HG02763 (cell line): ENCODE data around the gene INPP5D.
"Not testable (repeated sequence)": the region's sequence is repeated elsewhere in the genome, so short reads cannot be mapped to it uniquely, and the experiment has no call there.

Experiments
- ATAC-seq: cut with Tn5 transposase; IDR thresholded peaks from one replicate; pipeline ENCODE4 v1.9.1; 2021; ENCODE audit warnings: mild to moderate bottlenecking, moderate library complexity; ENCODE audit not compliant: unreplicated experiment

The INPP5D gene

DNA sequence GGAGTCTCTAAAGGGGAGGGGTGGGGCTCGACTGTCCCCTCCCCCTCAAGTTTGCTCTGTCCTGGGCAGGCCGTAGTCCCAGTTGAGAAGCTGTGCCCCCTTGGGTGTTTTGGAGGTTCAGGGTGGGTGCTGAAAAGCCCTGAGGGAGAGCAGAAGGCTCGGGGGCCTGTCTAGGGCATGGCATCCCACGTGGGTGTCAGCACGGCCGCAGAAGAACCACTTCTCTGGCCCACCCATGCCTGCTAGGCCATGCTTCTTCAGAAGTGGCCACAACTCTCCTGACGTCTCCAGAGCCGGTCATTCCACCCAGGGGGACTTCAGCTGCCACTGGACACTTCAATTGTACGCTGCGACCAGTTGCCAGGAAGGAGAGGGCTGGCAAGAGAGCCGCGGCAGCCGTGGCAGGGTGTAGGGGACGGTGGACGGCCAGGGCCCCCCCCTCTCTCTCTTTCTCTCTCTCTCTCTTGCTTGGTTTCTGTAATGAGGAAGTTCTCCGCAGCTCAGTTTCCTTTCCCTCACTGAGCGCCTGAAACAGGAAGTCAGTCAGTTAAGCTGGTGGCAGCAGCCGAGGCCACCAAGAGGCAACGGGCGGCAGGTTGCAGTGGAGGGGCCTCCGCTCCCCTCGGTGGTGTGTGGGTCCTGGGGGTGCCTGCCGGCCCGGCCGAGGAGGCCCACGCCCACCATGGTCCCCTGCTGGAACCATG, at the start of gene INPP5D:
Gene INPP5D, plus strand, starts transcription at position 546 of the 704 bp plus-strand sequence. Its CDS starts 137 bp downstream, at position 683.
- ATAC-seq, result peak; percentile 41

DNA sequence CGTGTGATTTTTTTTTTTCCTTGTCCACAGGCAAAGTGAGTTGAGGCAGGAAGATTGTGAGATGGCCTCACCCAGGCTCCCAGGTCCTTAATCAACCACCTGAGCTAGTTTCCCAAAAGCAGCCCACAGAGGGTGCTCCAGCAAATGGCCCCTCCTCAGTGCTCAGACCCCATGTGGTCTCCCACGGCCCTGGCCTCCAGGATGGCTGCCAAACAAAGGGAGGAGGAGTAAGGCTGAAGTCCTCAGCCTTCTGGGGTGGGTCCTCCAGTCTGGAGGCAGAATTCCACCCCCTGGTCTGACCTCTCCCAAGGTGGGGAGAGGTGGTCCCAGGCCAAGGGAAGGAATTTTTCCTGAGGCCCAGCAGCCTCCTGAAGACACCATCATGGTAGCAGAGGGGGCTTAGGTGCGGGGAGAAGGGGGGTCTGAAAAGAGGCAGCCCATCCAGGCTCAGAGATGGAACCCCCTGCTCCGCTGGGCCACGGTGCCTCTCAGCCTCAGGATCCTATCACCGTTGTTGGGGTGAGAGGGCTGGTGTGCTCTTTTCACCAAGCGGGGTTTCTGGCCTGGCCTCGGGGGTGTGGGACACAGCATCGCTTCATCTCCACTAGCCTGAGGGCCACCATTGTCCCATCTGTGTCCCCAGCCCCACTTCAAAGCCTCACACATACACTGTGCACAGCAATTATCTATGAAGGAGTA, 49.4 kb upstream of the INPP5D start:
- no peak for ATAC-seq

DNA sequence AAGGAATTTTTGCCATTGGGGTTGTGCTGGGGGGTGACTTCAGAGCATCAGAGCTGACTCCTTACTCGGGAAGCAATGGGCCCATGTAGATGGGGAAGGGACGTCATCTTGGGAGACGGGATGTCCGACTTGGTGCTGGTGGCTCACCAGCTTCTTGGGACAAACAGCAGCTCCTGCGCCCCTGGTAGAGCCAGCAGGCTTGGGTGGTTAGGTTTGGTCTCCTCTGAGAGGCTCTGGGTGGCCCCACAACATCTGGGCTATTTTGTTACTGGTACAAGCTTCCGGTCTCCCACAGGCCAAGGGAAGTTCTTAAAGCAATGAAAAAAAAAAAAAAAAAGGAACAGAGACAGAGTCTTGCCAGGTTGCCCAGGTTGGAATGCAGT, 48.9 kb upstream of the INPP5D start:
- no peak for ATAC-seq

DNA sequence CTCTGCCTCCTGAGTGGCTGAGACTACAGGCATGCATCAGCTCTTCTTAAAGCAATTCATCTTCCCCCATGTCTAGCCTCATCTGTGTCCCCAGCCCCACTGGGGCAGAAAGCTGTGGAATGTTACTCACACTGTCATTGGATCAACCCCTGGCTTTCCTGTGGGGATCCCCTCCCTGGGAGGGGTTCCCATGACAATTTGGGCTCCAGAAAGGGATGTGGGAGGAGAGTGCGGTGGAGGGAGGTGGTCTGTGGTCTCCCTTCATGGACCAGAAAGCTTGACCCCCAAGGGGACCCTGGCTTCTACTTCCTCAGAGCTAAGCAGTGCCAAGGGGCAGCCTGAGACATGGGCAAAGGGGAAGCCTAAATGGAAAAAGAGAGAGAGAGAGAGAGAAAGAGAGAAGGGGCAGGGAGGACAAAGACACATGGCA, 48.4 kb upstream of the INPP5D start:
- no peak for ATAC-seq

DNA sequence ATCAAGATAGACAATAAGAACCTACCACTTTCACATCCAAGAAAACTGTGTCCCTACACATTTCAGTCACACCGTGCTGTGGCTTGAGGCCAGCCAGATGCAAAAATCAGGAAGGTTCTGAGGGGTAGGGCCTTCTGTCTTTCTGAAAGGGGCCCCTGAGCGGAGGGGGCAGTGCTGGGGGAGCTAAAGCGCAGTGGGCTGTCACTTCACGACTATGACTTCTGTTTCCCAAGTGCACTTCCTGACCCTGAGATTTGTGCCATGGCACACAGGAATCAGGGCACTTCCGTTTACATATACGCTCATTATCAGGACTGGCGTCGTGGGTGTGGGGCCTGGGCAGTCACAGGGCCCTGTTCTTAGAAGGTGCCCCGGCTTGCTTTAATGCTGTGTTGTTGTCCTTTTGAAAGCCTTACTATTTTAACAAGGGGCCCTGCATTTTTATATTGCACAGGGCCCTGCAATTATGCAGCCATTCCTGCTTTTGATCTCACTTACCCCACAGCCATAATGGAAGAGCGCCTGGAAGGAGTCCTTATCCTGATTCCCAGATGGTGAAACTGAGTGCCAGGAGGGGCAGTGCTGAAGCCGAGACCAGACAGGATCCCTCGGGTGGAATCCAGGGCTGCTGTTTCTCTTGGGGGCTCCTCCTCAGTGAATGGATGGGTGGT, 47.7 kb upstream of the INPP5D start:
- ATAC-seq, result no peak

DNA sequence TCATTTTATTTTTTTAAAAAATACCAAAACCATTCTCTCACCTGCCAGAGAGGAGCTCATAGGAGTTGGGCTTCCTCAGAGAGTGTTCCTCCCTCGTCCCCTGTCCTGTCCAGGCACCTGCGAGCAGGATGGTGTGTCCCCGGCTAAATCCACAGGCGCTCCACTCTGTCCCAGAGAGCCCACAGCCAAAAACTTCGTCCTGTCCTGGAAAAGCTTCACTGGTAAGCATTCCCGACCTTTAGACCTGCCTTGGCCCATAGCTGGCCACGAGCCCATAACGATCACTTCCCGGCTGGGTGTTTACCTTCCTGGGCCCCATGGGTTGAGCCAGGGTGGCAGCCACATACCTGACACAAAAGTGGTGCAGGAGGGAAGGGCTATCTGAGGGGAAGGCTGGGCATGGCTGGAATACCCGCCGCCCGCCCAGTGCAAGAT, 47.1 kb upstream of the INPP5D start, which contains the start of gene NGEF:
Gene NGEF, minus strand, starts transcription at position 230 of the 435 bp plus-strand sequence. CDS start 38,366 bp downstream, outside the sequence.
- no peak for ATAC-seq

DNA sequence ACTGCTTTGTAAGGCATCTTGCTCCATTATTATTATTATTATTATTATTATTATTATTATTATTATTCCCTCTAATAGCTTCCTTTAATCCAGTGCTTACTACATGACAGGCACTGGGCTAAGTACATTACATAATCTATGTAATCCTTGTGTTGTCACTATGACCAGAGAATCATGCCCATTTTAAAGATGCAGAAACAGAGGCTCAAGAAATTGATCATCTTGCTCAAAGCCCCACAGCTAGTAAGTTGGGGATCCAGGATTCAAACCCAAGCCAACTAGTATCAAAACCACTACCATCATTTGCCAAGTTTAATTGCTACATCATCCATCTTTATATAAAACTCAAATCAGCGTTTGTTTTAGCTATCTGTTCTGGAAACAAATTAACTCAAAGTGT, 46.5 kb upstream of the INPP5D start:
- ATAC-seq, result no peak

DNA sequence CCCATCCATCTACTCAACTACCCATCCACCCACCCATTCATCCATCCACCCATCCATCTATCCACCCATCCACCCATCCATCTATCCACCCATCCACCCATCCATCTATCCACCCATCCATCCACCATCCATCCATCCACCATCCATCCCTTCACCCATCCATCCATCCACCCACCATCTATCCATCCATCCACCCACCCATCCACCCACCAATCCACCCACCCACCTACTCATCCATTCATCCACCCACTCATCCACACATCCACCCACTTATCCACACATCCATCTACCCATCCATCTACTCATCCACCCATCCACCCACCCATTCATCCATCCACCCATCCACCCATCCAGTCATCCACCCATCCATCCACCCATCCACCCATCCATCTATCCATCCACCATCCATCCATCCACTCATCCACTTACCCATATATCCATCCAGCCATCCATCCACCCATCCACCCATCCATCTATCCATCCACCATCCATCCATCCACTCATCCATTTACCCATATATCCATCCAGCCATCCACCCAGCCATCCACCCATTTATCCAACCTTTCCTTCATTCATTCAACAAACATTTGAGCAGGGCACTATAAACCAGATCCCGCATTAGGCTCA, 45.0 kb upstream of the INPP5D start:
- ATAC-seq, result no peak

DNA sequence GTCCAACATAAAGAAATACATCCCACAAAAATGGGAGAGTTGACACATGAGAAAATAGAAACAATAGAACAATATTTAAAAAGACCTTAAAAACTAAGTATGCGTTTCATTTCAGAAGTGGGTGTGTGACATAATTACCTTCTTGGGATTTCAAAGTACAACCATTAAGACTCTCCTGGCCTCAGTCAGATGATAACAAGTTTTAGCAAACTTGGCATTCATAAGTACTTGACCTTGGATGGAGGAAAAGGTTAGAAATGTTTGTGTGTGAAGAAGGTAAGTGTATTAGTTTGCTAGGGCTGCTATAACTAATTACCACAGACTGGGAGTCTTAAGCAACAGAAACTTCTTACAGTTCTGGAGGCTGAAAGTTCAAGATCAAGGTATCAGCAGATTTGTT, 42.2 kb upstream of the INPP5D start:
- ATAC-seq, result no peak

DNA sequence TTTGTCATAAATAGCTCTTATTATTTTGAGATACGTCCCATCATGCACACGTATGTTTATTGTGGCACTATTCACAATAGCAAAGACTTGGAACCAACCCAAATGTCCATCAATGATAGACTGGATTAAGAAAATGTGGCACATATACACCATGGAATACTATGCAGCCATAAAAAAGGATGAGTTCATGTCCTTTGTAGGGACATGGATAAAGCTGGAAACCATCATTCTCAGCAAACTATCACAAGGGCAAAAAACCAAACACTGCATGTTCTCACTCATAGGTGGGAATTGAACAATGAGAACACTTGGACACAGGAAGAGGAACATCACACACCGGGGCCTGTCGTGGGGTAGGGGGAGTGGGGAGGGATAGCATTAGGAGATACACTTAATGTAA, 40.5 kb upstream of the INPP5D start:
- not testable (repeated sequence) for ATAC-seq

DNA sequence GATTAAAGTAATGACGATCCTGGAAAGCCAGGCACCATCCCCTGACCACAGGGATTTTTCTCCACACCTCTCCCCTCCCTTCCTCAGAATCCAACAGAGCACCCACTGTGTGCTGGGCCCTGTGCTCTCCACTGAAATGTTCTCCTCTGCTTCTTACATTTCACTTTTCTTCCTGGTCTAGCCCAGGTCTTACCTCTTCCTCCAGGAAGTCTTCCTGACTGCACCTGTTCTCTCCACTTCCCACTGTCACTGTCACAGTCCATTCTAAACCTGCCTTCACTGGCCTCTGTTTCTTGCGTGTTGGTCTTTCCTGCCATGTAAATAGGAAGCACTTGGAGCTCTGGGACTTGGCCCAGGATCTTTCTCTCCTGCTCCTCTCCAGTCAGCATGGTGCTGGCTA, 39.7 kb upstream of the INPP5D start:
- no peak for ATAC-seq

DNA sequence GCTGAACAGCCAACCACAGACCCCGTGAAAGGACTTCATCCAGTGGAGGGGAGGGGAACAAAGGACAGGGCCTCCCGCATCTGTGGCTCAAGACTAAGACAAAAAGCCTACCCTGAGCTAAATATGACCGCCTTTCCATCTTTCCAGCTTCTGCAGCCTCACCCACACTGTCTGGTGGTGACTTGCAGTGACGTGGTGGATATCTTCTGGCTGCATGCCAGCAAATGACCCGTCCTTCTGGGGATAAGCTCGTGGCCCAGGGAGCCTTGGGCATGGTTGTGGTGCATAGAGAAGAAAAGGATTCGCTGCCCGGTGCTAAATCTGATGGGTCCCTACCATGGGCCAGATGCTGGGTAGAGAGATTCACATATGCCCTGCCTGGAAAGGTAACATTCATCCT, 38.4 kb upstream of the INPP5D start:
- ATAC-seq, result no peak

DNA sequence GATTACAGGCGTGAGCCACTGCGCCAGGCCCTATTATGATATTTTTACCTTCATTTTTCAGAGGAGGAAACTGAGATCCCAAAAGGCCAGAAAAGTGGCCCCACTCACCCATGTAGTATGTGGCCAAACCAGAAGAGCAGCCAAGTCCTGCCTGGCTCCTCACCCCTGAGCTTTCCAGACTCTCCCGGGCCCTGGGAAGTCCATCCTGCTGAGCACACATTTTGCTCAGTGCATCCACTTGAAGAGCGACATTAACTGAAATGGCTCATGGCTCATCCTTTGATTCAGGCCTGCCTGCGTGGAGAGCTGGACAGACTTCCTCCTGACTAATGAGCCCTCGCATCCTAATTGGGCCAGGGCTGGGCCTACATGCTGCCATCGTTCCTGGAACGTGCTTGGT, 37.6 kb upstream of the INPP5D start:
- no peak for ATAC-seq

DNA sequence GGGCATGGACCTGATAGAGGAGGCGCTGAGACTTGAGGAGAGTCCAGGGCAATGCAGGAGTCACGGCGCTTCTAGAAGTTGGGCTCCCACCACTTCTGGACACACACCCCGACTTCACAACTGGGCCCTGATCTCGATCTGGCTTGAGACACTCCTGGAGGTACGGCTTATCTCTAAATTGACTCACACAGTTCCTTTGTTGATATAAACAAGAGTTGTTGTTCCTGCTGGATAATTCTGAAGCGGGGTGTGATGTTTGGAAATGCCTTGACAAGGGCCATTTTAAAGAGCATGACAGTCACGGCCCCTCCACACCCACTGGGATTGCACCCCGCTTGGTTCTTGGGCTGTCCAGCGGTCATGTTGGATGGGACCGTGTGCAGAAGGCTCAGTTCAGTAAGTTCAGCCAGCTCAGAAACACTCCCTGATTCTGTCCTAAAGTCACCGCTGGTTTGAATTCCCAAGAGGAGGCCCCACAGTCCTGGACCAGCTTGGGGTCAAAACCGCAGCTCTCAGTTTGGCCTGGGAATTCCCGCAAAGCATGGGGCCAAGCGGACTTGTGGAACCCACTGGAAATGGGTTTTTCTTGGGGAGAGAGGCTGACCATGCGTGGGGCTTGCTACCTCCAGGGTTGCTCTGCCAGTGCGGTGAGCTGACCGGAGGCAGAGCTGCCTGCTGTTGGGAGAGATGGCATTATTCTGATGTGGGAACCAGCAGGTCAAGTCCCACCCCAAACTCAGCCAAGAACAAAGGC, 37.0 kb upstream of the INPP5D start:
- no peak for ATAC-seq

DNA sequence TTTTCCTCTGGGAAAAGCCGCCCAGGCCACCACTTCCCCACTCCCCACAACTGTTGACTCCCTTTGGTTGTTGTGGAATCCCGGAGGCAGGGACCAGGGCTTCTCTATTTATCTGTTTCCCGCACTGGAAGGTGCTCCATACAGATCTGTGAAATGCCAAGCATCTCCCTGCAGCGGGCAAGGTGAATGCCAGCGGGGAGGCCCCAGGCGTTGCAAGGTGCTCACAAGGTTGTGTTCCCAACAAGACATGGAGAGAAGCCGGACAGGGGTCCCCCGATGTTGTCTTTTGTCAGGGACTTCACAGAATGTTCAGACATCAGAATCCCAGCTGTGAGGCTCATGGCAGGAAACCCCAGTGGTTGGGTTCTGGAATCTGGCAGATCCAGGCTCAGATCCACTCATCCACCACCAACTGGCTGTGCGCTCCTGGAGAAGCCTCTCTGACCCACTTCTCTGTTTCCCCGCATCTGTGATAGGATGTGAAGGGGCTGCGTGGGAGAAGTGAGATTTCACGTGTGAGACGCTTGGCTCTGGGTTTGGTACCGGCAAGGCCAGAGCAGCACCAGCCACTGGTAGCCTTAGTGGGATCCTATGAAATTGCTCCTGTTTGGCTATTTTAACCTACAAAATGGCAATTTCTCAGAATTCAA, 36.3 kb upstream of the INPP5D start:
- ATAC-seq, result no peak

DNA sequence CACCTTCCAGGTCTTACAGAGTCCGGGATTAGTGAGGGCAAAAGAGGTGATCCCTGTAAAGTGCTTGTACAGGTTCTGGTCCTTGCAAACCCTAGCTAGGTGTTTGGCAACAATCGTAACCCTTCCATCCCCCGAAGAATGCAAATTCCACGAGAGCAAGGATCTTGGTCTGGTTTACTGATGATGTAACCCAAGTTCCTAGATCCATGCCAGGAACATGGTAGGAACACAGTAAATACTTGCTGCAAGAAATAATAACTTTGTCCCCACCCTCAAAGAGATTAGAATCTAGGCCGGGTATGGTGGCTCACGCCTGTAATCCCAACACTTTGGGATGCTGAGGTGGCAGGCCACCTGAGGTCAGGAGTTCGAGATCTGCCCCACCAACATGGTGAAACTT, 34.4 kb upstream of the INPP5D start:
- no peak for ATAC-seq

DNA sequence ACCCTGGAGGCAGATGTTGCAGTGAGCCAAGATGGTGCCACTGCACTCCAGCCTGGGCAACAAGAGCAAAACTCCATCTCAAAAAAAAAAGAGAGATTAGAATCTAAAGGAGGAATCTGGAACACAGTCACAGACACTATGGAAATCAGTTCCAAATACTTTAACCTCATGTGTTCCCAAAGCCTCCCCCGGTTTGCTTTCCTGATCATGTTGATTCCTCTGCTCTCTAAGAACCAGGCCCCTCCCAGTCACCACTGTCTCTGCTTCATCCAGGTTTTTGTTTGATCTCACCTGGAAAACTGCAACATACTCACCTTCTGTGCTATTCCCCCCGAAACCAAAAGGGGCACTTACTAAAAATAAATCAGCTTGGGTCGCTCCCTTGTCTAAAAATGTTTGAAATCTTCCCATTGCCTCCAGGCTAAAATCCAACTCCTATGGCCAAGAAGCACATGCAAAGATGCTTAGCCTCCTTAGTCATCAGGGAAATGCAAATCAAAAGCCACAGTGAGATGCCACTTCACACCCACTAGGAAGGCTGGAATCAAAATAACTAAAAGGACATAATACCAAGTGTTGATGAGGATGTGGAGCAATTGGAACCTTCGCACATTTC, 33.8 kb upstream of the INPP5D start:
- ATAC-seq, result no peak

DNA sequence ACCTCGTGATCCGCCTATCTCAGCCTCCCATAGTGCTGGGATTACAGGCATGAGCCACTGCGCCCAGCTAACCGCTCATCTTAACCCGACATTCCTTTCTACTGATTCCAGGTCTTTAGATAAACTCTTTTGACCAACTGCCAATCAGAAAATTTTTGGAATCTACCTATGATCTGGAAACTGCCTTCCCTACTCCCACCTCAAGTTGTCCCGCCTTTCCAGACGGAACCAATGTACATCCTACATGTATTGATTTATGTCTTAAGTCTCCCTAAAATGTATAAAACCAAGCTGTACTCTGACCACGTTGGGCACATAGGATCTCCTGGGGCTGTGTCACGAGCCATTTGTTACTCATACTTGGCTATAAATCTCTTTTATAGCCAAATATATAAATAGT, 30.8 kb upstream of the INPP5D start:
- no peak for ATAC-seq

DNA sequence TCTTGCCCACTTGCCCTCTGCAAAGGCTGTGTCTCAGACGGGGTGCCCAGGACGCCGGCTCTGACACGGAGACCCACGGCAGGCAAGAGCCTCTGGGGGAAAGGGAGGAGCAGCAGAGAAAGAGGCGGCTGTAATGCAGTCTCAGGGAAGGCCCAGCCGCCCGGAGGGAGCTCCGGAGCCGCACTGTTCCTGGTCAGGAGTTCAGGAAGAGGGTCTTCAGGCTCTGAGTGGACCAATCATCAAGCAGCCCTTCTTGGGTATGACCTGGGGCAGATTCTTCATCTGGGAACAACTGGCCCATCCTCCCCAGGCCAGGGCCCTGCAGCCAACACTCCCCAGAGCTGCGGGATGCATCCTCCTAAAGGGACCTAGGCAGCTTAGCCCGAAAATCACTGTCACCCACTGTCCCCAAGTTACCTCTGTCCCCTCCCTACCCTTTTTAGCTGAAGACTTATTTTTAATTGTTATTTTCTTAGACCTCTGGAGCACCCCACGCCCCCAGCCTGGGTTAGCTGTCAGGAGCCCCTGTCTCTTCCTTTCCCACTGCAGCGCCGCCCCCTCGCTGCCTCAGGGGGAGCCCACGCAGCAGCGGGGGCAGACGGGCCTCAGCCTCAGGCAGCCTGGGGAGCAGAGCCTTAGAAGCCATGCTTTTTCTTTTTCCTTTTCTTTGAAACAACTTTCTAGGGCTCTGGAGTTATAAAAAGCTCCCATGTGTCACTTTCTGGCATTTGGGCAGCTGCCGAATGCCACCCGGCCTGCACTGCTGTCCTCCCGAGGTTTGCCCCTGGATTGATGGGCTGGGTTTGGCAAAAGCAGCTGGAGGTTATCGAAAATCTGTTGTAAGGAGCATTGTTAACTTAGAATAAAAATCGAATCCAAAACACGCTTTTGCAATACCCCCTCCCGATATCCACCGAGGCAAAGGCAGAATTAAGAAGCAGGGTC, 28.3 kb upstream of the INPP5D start:
- ATAC-seq, result no peak
